Suprapubic skin (tissue), 4 donors: Measurements from ENCODE around the gene TSPAN14. TPM values are rescaled to one million over a fixed set of nuclear protein-coding genes. Genes with fewer than 3 reads are reported as not detected.

ENCODE experiments used
- DNase-seq, 2 donors: peaks; one replicate each; pipeline ENCODE4 v3.0.0-alpha.2; 2019; ENCODE audit warnings: low spot score in 2 of 2
- H3K27ac ChIP-seq: fragments of 200-600 bp; sonication (generic); one replicate; pipeline ENCODE4 v1.5.1; 2019
- H3K27me3 ChIP-seq: fragments of 200-600 bp; sonication (generic); one replicate; pipeline ENCODE4 v1.5.1; 2019
- H3K36me3 ChIP-seq: fragments of 200-600 bp; sonication (generic); one replicate; pipeline ENCODE4 v1.5.1; 2019
- H3K4me1 ChIP-seq: fragments of 200-600 bp; sonication (generic); one replicate; pipeline ENCODE4 v1.5.1; 2019
- H3K4me3 ChIP-seq: fragments of 200-600 bp; sonication (generic); one replicate; pipeline ENCODE4 v1.5.1; 2019; ENCODE audit warnings: mild to moderate bottlenecking
- H3K9me3 ChIP-seq: fragments of 200-600 bp; sonication (generic); one replicate; pipeline ENCODE4 v1.5.1; 2019
- CTCF ChIP-seq, 2 donors: fragments of 200-600 bp in 1 of 2; fragments of 450-650 bp in 1 of 2; sonication (generic) in 1 of 2; IDR thresholded peaks; one replicate each; pipeline ENCODE4 v1.5.1; 2016 to 2019; ENCODE audit warnings: antibody characterized with exemption in 2 of 2, mild to moderate bottlenecking in 1 of 2, moderate library complexity in 1 of 2
- EP300 ChIP-seq: sonication (generic); formaldehyde crosslinking; IDR thresholded peaks from one replicate; pipeline ENCODE4 v1.6.1; 2017; ENCODE audit warnings: antibody characterized with exemption
- POLR2A ChIP-seq, 2 donors: fragments of 450-650 bp; IDR thresholded peaks; one replicate each; pipeline ENCODE4 v1.6.1; 2017; ENCODE audit warnings: antibody characterized with exemption in 2 of 2, mild to moderate bottlenecking in 2 of 2, moderate library complexity in 2 of 2
- POLR2AphosphoS5 ChIP-seq, 3 donors: sonication (generic); formaldehyde crosslinking; IDR thresholded peaks; one replicate each; pipeline ENCODE4 v1.6.1; 2017; ENCODE audit warnings: antibody characterized with exemption in 3 of 3
- WGBS: methylation state at CpG from one replicate; pipeline ENCODE4 v1.1.5; 2018; 5-methylcytosine and 5-hydroxymethylcytosine counted together
- total RNA-seq, 4 donors: library from RNA; depleted of rRNA; stranded (reverse); fragments of >200 nt; gene quantifications; one replicate each; pipeline ENCODE4 v1.1.0, GENCODE V29; 2016

Gene TSPAN14
- total RNA-seq, 4 donors from 2014 or later = 99.7 to 145 (median 122) TPM

GRCh38 chr10:80520661-80521470 is 66.8 kb downstream of the TSPAN14 start:
- no peak overlapping the region for H3K4me3 ChIP-seq
- no peaks in the 10 kb centered on the region for H3K27me3 ChIP-seq
- no peaks in the 10 kb centered on the region for H3K9me3 ChIP-seq
- peaks cover 56% of the 10 kb centered on the region for H3K36me3 ChIP-seq
- WGBS = 74% methylated on average over 6 of the region's 10 CpGs
- no peak overlapping the region for H3K27ac ChIP-seq
- peak in 1 of 2 donors; percentile 55 for DNase-seq
- TF ChIP-seq CTCF (IDR thresholded peaks at IDR 0.05) (no peak), POLR2AphosphoS5 (IDR thresholded peaks at IDR 0.05) (no peak), EP300 (no peak), POLR2A (IDR thresholded peaks at IDR 0.05) (no peak)
- H3K4me1 ChIP-seq = peaks cover 47% of the 10 kb centered on the region

GRCh38 chr10:80522756-80523363 is 68.8 kb downstream of the TSPAN14 start:
- WGBS = 62% methylated on average over 8 of the region's 8 CpGs
- DNase-seq = no peak
- Histone ChIP-seq H3K27me3 (no peaks in the 10 kb centered on the region), H3K4me3 (no peak overlapping the region), H3K27ac (no peak overlapping the region), H3K36me3 (peaks cover 36% of the 10 kb centered on the region), H3K9me3 (no peaks in the 10 kb centered on the region), H3K4me1 (peaks cover 37% of the 10 kb centered on the region)
- no peak for TF ChIP-seq POLR2A (IDR thresholded peaks at IDR 0.05)
- TF ChIP-seq EP300 = no peak
- no peak for TF ChIP-seq POLR2AphosphoS5 (IDR thresholded peaks at IDR 0.05)
- no peak for TF ChIP-seq CTCF (IDR thresholded peaks at IDR 0.05)

- 31% methylated on average over 6 of the region's 6 CpGs for WGBS
- peaks cover 28% of the 10 kb centered on the region for H3K4me1 ChIP-seq
- no peak overlapping the region for H3K4me3 ChIP-seq
- DNase-seq = no peak
- no peaks in the 10 kb centered on the region for H3K9me3 ChIP-seq
- no peak overlapping the region for H3K27ac ChIP-seq
- peaks cover 27% of the 10 kb centered on the region for H3K36me3 ChIP-seq
- H3K27me3 ChIP-seq = no peaks in the 10 kb centered on the region
- TF ChIP-seq POLR2AphosphoS5 (IDR thresholded peaks at IDR 0.05) = no peak
Measured at GRCh38 chr10:80523773-80524172, 69.7 kb downstream of the TSPAN14 start.

- H3K4me3 ChIP-seq = no peak overlapping the region
- 64% methylated on average over 10 of the region's 12 CpGs for WGBS
- DNase-seq = no peak
- H3K27ac ChIP-seq = no peak overlapping the region
- no peak for TF ChIP-seq EP300
- no peak for TF ChIP-seq POLR2AphosphoS5 (IDR thresholded peaks at IDR 0.05)
- no peak for TF ChIP-seq POLR2A (IDR thresholded peaks at IDR 0.05)
- no peak for TF ChIP-seq CTCF (IDR thresholded peaks at IDR 0.05)
- H3K4me1 ChIP-seq = peaks cover 22% of the 10 kb centered on the region
- H3K27me3 ChIP-seq = no peaks in the 10 kb centered on the region
- no peaks in the 10 kb centered on the region for H3K9me3 ChIP-seq
- peaks cover 21% of the 10 kb centered on the region for H3K36me3 ChIP-seq
Measured at GRCh38 chr10:80524190-80524909, 70.2 kb downstream of the TSPAN14 start.

- no peak for DNase-seq
- TF ChIP-seq CTCF (IDR thresholded peaks at IDR 0.05) = no peak
- TF ChIP-seq POLR2AphosphoS5 (IDR thresholded peaks at IDR 0.05) = no peak
- TF ChIP-seq POLR2A (IDR thresholded peaks at IDR 0.05) = no peak
- Histone ChIP-seq H3K27ac (no peak overlapping the region), H3K27me3 (no peaks in the 10 kb centered on the region), H3K9me3 (no peaks in the 10 kb centered on the region), H3K4me1 (peaks cover 23% of the 10 kb centered on the region), H3K4me3 (no peak overlapping the region), H3K36me3 (peaks cover 3% of the 10 kb centered on the region)
- WGBS = 85% methylated on average over 2 of the region's 2 CpGs
Measured at GRCh38 chr10:80526218-80526617, 72.1 kb downstream of the TSPAN14 start.
